Measurements from ENCODE around the gene MEGF11. TPM values are rescaled to one million over a fixed set of nuclear protein-coding genes. Genes with fewer than 3 reads are reported as not detected.

MEGF11 gene
- total RNA-seq, 1 experiment from 2014 or later: 2.3 TPM

DNA sequence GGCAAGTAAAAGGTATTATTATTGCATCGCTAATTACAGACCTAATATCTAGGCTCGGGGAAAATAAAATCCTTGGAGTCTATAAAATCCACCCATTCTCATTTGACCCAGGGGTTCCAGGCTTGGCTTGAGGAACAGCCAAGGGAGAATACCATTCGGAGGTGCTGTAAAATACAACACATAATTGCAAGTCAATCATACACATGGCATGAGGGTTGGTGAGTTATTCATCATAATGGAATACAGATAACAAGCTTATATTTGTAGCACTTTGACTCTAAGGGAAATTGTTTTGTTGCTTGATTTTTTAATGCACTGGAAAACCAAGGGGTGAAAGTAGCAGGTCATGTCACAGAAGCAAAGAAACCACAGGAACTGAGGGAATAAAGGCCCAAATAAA, 23.0 kb upstream of the MEGF11 start:
- intact Hi-C loops (cut with micrococcal nuclease): no loop called here
- no peak for ATAC-seq
- no peaks in the 10 kb centered on the region for H3K9me2 ChIP-seq (ENCODE audit: insufficient read depth)
- no peak overlapping the region for H2AFZ ChIP-seq (ENCODE audit: low read depth, low read length, poor library complexity, severe bottlenecking)
- no peak overlapping the region for H3K9ac ChIP-seq (ENCODE audit: low read length)
- no peaks in the 10 kb centered on the region for H3K4me1 ChIP-seq (ENCODE audit: control insufficient read depth in 1 of 2, insufficient read depth in 2 of 2, low read length in 2 of 2)
- H3K9me3 ChIP-seq (ENCODE audit: control insufficient read depth in 1 of 2, insufficient read depth in 1 of 2, low read depth in 1 of 2, low read length in 2 of 2): no peaks in the 10 kb centered on the region
- no peaks in the 10 kb centered on the region for H3K27me3 ChIP-seq (ENCODE audit: insufficient read depth, low read length)
- no peaks in the 10 kb centered on the region for H3K79me2 ChIP-seq (ENCODE audit: insufficient read depth, low read length)
- ChIA-PET CTCF (no interaction called here), RAD21 (ENCODE audit: low non-redundant PET in 1 of 2, low total read pairs in 2 of 2, uncharacterized antibody in 2 of 2, unreplicated experiment in 2 of 2) (no interaction called here), POLR2A (no interaction called here)
- TF ChIP-seq TCF7L2 (IDR thresholded peaks at IDR 0.05; ENCODE audit: borderline replicate concordance, extremely low read depth, insufficient read depth, insufficient read length) (no peak), EZH2 (IDR thresholded peaks at IDR 0.05) (no peak), YY1 (IDR thresholded peaks at IDR 0.05; ENCODE audit: extremely low read depth, insufficient replicate concordance, low read depth, low read length) (no peak), ZFX (IDR thresholded peaks at IDR 0.05) (no peak), EGR1 (IDR thresholded peaks at IDR 0.05; ENCODE audit: low read depth) (no peak), SRF (IDR thresholded peaks at IDR 0.05; ENCODE audit: low read depth) (no peak), ZBTB33 (IDR thresholded peaks at IDR 0.05; ENCODE audit: extremely low read depth, insufficient replicate concordance, low read length) (no peak), JUND (IDR thresholded peaks at IDR 0.05) (no peak), POLR2A (IDR thresholded peaks at IDR 0.05; ENCODE audit: borderline replicate concordance, extremely low read depth, insufficient read depth, insufficient read length) (no peak), RAD21 (IDR thresholded peaks at IDR 0.05; ENCODE audit: low read depth) (no peak), SP1 (IDR thresholded peaks at IDR 0.05; ENCODE audit: low read depth) (no peak), CTCF (IDR thresholded peaks at IDR 0.05 in 2 of 3, conservative IDR thresholded peaks at IDR 0.05 in 1 of 3; ENCODE audit: borderline replicate concordance in 1 of 3, insufficient read depth in 1 of 3, low read depth in 2 of 3, low read length in 2 of 3) (no peak), ZNF274 (IDR thresholded peaks at IDR 0.05; ENCODE audit: low read depth, low read length) (no peak)
- TF ChIP-seq, protein P1, sequence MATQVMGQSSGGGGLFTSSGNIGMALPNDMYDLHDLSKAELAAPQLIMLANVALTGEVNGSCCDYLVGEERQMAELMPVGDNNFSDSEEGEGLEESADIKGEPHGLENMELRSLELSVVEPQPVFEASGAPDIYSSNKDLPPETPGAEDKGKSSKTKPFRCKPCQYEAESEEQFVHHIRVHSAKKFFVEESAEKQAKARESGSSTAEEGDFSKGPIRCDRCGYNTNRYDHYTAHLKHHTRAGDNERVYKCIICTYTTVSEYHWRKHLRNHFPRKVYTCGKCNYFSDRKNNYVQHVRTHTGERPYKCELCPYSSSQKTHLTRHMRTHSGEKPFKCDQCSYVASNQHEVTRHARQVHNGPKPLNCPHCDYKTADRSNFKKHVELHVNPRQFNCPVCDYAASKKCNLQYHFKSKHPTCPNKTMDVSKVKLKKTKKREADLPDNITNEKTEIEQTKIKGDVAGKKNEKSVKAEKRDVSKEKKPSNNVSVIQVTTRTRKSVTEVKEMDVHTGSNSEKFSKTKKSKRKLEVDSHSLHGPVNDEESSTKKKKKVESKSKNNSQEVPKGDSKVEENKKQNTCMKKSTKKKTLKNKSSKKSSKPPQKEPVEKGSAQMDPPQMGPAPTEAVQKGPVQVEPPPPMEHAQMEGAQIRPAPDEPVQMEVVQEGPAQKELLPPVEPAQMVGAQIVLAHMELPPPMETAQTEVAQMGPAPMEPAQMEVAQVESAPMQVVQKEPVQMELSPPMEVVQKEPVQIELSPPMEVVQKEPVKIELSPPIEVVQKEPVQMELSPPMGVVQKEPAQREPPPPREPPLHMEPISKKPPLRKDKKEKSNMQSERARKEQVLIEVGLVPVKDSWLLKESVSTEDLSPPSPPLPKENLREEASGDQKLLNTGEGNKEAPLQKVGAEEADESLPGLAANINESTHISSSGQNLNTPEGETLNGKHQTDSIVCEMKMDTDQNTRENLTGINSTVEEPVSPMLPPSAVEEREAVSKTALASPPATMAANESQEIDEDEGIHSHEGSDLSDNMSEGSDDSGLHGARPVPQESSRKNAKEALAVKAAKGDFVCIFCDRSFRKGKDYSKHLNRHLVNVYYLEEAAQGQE (IDR thresholded peaks at IDR 0.05; ENCODE audit: low read depth): no peak
- no peaks in the 10 kb centered on the region for H4K20me1 ChIP-seq (ENCODE audit: insufficient read depth)
- H3K36me3 ChIP-seq (ENCODE audit: control insufficient read depth in 1 of 2, insufficient read depth in 2 of 2, low read length in 2 of 2): no peaks in the 10 kb centered on the region
- no peak overlapping the region for H3K4me3 ChIP-seq (replicated peaks in 1 of 2; ENCODE audit: low read depth in 1 of 2, low read length in 2 of 2)
- no TSS peak for BruUV-seq (replicated peaks)
- DNase-seq (ENCODE audit: low read depth, low spot score): no peak
- H3K27ac ChIP-seq (ENCODE audit: low read depth, low read length): no peak overlapping the region
- no peak overlapping the region for H3K4me2 ChIP-seq (ENCODE audit: low read length)
